Nephron progenitor cell (in vitro differentiated cells): ENCODE results near the gene NUDT16L1.

ENCODE experiments used
- DNase-seq: peaks from one replicate; pipeline ENCODE4 v3.0.0; 2021
- H3K27ac Mint-ChIP-seq: 2 replicates; pipeline ENCODE4 v1.8.0; 2021; ENCODE audit warnings: mild to moderate bottlenecking, moderate library complexity, mixed read lengths
- H3K27me3 Mint-ChIP-seq: 2 replicates; pipeline ENCODE4 v1.8.0; 2021; ENCODE audit warnings: mild to moderate bottlenecking, low read depth, mixed read lengths; ENCODE audit not compliant: poor library complexity
- H3K36me3 Mint-ChIP-seq: 2 replicates; pipeline ENCODE4 v1.8.0; 2021; ENCODE audit warnings: low read depth, mixed read lengths
- H3K4me1 Mint-ChIP-seq: 2 replicates; pipeline ENCODE4 v1.8.0; 2021; ENCODE audit warnings: mixed read lengths
- H3K4me3 Mint-ChIP-seq: 2 replicates; pipeline ENCODE4 v1.8.0; 2021; ENCODE audit warnings: mild to moderate bottlenecking, moderate library complexity, mixed read lengths
- H3K9me3 Mint-ChIP-seq: 2 replicates; pipeline ENCODE4 v1.8.0; 2021; ENCODE audit warnings: mild to moderate bottlenecking, moderate library complexity, mixed read lengths
- TF ChIP-seq, protein P1 (sequence below): fragments of 200-600 bp; sonication (generic); IDR thresholded peaks from 2 replicates; pipeline ENCODE4 v1.5.0; 2021; ENCODE audit warnings: antibody characterized with exemption

Gene NUDT16L1

DNA sequence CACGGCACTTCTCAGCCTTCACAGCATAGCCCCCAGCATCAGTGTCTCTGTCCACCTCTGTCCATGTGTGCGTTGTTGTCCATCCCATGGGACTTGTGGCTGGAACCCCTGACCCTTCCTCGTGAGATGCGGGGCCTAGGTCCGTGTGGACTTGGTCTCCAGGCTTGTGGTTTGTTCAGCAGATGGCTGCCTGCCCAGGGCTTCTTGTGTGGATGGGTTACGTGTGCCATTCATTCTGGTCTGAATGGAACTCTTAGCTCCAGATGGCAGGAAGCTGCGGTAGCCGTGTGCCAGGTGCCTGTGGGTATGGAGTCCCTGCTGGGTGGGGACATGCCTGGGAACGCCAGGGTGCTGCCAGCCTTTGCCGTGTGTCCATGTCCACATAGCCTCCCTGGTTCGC lies 31.7 kb upstream of the NUDT16L1 start:
- no peak for DNase-seq
- peaks cover 30% of the 10 kb centered on the region for H3K4me1 Mint-ChIP-seq
- no peaks in the 10 kb centered on the region for H3K9me3 Mint-ChIP-seq
- H3K27ac Mint-ChIP-seq: no peak overlapping the region
- TF ChIP-seq, protein P1, sequence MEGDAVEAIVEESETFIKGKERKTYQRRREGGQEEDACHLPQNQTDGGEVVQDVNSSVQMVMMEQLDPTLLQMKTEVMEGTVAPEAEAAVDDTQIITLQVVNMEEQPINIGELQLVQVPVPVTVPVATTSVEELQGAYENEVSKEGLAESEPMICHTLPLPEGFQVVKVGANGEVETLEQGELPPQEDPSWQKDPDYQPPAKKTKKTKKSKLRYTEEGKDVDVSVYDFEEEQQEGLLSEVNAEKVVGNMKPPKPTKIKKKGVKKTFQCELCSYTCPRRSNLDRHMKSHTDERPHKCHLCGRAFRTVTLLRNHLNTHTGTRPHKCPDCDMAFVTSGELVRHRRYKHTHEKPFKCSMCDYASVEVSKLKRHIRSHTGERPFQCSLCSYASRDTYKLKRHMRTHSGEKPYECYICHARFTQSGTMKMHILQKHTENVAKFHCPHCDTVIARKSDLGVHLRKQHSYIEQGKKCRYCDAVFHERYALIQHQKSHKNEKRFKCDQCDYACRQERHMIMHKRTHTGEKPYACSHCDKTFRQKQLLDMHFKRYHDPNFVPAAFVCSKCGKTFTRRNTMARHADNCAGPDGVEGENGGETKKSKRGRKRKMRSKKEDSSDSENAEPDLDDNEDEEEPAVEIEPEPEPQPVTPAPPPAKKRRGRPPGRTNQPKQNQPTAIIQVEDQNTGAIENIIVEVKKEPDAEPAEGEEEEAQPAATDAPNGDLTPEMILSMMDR: no peak
- H3K36me3 Mint-ChIP-seq: peaks cover 8% of the 10 kb centered on the region
- no peak overlapping the region for H3K4me3 Mint-ChIP-seq
- no peaks in the 10 kb centered on the region for H3K27me3 Mint-ChIP-seq

DNA sequence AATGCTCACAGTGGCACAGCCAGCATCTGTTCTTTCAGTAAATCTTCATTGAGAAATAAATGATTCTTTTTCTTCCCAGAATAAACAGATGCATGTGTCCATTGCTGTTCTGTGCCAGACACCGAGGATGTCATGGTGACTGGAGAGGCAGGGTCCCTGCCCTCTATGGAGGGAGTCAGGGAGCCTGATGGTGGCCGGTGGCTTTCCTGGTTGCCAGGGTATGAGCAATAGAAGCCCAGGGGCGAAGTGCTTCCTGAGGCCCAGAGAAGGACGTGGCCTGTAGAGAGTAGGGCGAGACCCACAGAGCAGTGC lies 29.9 kb upstream of the NUDT16L1 start:
- Mint-ChIP-seq H3K27me3 (no peaks in the 10 kb centered on the region), H3K4me1 (peaks cover 37% of the 10 kb centered on the region), H3K36me3 (peaks cover 8% of the 10 kb centered on the region), H3K27ac (peak overlapping the region; percentile 66), H3K4me3 (no peak overlapping the region), H3K9me3 (no peaks in the 10 kb centered on the region)
- TF ChIP-seq, protein P1: no peak
- no peak for DNase-seq

DNA sequence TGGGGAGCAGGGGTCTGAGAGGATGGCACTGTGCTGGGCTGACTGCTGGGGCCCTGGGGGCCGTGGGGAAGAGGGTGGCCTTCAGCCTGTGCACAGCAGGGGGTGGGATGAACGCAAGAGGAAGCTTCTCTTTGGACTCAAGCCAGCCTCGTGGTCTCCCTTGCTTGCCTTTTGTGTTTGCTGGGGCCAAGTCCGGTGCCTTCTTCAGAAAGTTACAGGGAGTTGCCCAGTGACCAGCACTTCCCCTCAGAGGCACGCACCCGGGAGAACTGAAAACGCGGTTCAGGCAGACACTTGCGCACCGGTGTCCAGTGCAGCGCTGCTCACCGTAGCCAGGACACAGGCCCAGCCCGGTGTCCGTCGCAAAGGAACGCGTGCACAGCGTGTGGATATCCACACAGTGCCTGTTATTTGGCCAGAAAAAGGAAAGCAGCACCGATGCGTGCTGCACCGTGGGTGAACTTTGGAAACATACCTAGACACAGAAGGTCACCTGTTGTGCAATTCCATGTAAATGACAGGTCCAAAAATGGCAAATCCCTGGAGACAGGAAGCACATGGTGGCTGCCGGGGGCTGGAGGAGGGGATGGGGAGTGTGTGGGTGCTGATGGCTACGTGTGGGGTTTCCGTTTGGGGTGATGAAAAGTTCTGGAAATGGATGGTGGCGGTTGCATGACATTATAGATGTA lies 29.4 kb upstream of the NUDT16L1 start:
- DNase-seq: no peak
- Mint-ChIP-seq H3K36me3 (peaks cover 8% of the 10 kb centered on the region), H3K9me3 (no peaks in the 10 kb centered on the region), H3K4me1 (peaks cover 34% of the 10 kb centered on the region), H3K27ac (peak overlapping the region; percentile 66), H3K4me3 (no peak overlapping the region), H3K27me3 (no peaks in the 10 kb centered on the region)
- TF ChIP-seq, protein P1: no peak

DNA sequence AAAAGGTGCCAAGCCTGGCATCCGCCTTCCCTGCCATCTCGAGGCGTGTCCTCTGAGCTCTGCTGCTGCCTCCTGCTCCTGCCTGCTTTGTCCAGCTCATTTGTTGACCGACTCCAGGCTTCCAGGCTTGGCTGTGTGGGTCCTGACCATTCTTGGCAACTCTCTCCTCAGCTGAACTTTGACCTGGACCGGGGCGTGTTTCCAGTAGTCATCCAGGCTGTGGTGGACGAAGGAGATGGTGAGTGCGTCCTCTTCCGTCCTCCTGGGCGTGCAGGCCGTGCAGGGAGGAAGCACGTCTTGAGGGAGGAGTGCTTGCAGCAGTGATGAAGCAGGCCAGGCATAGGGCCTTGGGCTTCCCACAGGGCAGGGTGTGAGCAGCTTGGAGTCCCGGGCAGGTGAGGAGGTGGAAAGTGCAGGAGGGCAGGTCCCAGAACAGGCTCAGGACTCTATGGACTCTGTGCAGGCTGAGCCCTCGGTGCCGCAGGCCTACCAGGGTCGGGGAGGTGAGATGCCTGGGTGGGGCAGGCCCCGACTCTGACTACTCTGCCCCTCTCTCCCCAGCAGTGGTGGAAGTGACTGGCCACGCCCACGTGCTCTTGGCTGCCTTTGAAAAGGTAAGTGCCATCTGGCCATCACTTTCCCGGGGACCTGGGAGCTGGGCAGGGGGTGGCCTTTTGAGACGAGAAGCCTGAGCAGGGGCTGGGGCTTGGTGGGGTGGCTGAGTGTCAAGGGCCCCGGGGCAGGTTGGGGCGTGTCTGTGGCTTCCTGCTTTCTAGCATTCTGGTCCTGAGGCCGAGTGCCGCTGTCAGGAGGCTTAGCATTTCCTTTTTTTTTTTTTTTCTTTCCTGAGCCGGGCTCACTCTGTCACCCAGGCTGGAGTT lies 28.6 kb upstream of the NUDT16L1 start:
- Mint-ChIP-seq H3K27ac (peak overlapping the region; percentile 77), H3K4me3 (no peak overlapping the region), H3K27me3 (no peaks in the 10 kb centered on the region), H3K4me1 (peaks cover 26% of the 10 kb centered on the region), H3K9me3 (no peaks in the 10 kb centered on the region), H3K36me3 (peaks cover 13% of the 10 kb centered on the region)
- DNase-seq: no peak
- TF ChIP-seq, protein P1: no peak

DNA sequence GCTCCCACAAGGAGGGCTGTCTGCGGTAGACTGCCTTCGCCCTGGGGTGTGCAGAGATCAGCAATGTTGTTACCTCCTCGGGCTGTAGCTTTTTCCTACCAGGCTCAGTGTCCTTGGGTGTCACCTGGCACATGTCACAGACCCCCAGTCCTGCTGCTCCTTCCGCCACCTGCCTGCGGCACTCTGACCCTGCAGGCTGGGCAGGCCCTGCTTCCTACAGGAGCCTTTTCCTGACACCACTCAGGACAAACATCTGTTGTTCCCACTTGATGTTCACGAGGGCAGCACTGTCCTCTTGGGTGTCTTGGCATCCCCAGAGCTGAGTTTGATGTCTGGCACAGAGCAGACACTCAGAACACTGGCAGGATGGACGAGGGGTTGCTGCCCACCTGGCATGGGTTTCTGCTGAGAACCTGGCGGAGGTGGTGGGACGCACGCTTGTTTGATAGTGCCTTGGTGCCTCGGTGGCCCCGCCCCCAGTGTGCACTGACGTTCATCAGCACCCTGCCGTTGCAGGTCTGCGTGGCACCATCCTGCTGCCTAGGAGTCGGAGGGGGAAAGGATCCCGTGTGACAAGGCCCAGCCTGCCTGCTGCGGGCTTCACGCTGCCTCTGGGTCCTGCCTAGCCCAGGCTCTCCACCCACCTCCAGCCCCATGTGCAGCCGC lies 26.7 kb upstream of the NUDT16L1 start:
- peak overlapping the region; percentile 89 for H3K27ac Mint-ChIP-seq
- peaks cover 12% of the 10 kb centered on the region for H3K4me1 Mint-ChIP-seq
- H3K9me3 Mint-ChIP-seq: no peaks in the 10 kb centered on the region

More for the DNA sequence above, 26.7 kb upstream of the NUDT16L1 start:
- peaks cover 14% of the 10 kb centered on the region for H3K36me3 Mint-ChIP-seq
- no peaks in the 10 kb centered on the region for H3K27me3 Mint-ChIP-seq
- H3K4me3 Mint-ChIP-seq: no peak overlapping the region
- no peak for DNase-seq
- TF ChIP-seq, protein P1: no peak
